Endothelial cell (in vitro differentiated cells): Measurements from ENCODE around the gene ARHGAP12. TPM values are rescaled to one million over a fixed set of nuclear protein-coding genes. Genes with fewer than 3 reads are reported as not detected.

Experiments used
- DNase-seq: peaks from one replicate; pipeline ENCODE4 v3.0.0; 2021; ENCODE audit warnings: low spot score
- H3K27ac Mint-ChIP-seq: one replicate; pipeline ENCODE4 v1.8.0; 2021; ENCODE audit warnings: mixed read lengths, inconsistent platforms; ENCODE audit not compliant: unreplicated experiment
- H3K27me3 Mint-ChIP-seq: one replicate; pipeline ENCODE4 v1.8.0; 2021; ENCODE audit warnings: mild to moderate bottlenecking, moderate library complexity, mixed read lengths, inconsistent platforms; ENCODE audit not compliant: unreplicated experiment
- H3K36me3 Mint-ChIP-seq: one replicate; pipeline ENCODE4 v1.8.0; 2021; ENCODE audit warnings: mild to moderate bottlenecking, low read depth, mixed read lengths, inconsistent platforms; ENCODE audit not compliant: unreplicated experiment
- H3K4me1 Mint-ChIP-seq: one replicate; pipeline ENCODE4 v1.8.0; 2021; ENCODE audit warnings: mild to moderate bottlenecking, mixed read lengths, inconsistent platforms; ENCODE audit not compliant: unreplicated experiment
- H3K4me3 Mint-ChIP-seq: one replicate; pipeline ENCODE4 v1.8.0; 2021; ENCODE audit warnings: mild to moderate bottlenecking, mixed read lengths, inconsistent platforms; ENCODE audit not compliant: unreplicated experiment
- H3K9me3 Mint-ChIP-seq: one replicate; pipeline ENCODE4 v1.8.0; 2021; ENCODE audit warnings: mixed read lengths, inconsistent platforms; ENCODE audit not compliant: unreplicated experiment
- CTCF ChIP-seq: fragments of 200-600 bp; sonication (generic); IDR thresholded peaks from one replicate; pipeline ENCODE4 v1.5.0; 2021; ENCODE audit warnings: antibody characterized with exemption; ENCODE audit not compliant: unreplicated experiment
- total RNA-seq: library from RNA; stranded (reverse); fragmentation: NEBNext Ultra II Directional; extraction: Animal tissue kit (Norgen Biotek cat#: 25700); gene quantifications from one replicate; pipeline ENCODE4 v1.2.1, GENCODE V29; 2021; ENCODE audit not compliant: unreplicated experiment

Gene ARHGAP12
- total RNA-seq, 1 donor from 2014 or later, result 39.0 TPM

GRCh38 chr10:31765541-31765940 lies 163.1 kb downstream of the ARHGAP12 start:
- no peak for DNase-seq
- H3K27me3 Mint-ChIP-seq, result peaks cover 6% of the 10 kb centered on the region
- no peaks in the 10 kb centered on the region for H3K36me3 Mint-ChIP-seq

GRCh38 chr10:31762316-31762715 lies 166.3 kb downstream of the ARHGAP12 start:
- peaks cover 19% of the 10 kb centered on the region for H3K4me1 Mint-ChIP-seq
- no peak overlapping the region for H3K4me3 Mint-ChIP-seq
- peaks cover 10% of the 10 kb centered on the region for H3K27me3 Mint-ChIP-seq
- peaks cover 4% of the 10 kb centered on the region for H3K36me3 Mint-ChIP-seq
- no peak for DNase-seq
- no peak overlapping the region for H3K27ac Mint-ChIP-seq
- no peak for TF ChIP-seq CTCF
- H3K9me3 Mint-ChIP-seq, result no peaks in the 10 kb centered on the region

More at GRCh38 chr10:31765541-31765940, 163.1 kb downstream of the ARHGAP12 start:
- no peak for TF ChIP-seq CTCF
- peaks cover 17% of the 10 kb centered on the region for H3K4me1 Mint-ChIP-seq
- no peak overlapping the region for H3K27ac Mint-ChIP-seq
- H3K4me3 Mint-ChIP-seq, result no peak overlapping the region
- H3K9me3 Mint-ChIP-seq, result no peaks in the 10 kb centered on the region

DNA sequence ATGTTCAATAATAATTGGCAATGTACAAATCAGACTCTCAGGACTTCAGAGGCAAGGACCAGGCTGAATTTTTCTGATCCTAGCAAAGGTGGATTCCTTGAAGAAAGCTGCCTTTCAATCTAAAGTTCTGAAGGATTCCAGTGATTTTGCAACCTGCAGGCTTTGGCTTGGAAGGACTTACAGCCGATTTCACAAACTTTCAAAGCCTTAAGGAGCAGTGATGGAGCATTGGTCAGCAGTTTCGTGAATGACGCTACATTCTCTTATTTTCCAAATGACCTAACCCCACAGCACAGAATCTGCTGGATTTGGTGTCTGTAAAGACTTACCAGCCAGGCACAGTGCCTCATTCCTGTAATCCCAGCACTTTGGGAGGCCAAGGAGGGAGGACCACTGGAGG lies 167.5 kb downstream of the ARHGAP12 start:
- Mint-ChIP-seq H3K36me3 (peaks cover 4% of the 10 kb centered on the region), H3K27me3 (peaks cover 13% of the 10 kb centered on the region), H3K27ac (peak overlapping the region; percentile 66), H3K4me3 (peak overlapping the region; percentile 57), H3K4me1 (peaks cover 17% of the 10 kb centered on the region), H3K9me3 (no peaks in the 10 kb centered on the region)
- TF ChIP-seq CTCF, result no peak
- DNase-seq, result no peak

DNA sequence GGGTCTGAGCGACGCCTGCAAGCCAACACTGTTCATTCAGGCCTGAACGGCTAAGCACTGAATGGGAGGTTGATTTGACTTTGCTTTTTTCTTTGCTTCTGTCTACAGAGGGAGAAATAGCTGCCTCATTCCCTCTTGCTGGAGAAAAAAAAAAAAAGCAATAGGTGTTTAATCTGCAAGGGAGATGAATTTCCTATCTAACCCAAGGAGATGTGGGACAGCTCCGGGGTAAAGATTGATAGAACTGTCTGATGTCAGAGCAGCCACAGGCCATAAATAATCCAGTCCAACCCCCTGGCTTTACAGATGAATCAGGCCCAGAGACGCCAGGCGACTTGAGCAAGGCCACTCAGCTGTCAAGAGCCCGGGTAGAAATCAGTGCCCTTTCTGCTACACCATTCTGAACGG lies 168.0 kb downstream of the ARHGAP12 start:
- peaks cover 17% of the 10 kb centered on the region for H3K4me1 Mint-ChIP-seq
- peak overlapping the region; percentile 86 for H3K27ac Mint-ChIP-seq

More for the DNA sequence above, 168.0 kb downstream of the ARHGAP12 start:
- DNase-seq, result no peak
- Mint-ChIP-seq H3K27me3 (peaks cover 12% of the 10 kb centered on the region), H3K36me3 (peaks cover 4% of the 10 kb centered on the region), H3K9me3 (no peaks in the 10 kb centered on the region), H3K4me3 (peak overlapping the region; percentile 83)
- no peak for TF ChIP-seq CTCF
